Esophagus squamous epithelium (tissue), 5 donors: ENCODE measurements around the gene ZSWIM6. TPM values are rescaled to one million over a fixed set of nuclear protein-coding genes. Genes with fewer than 3 reads are reported as not detected.

ENCODE experiments used
- DNase-seq: peaks from one replicate; lab custom pipeline; 2025; lab: John Stamatoyannopoulos, UW
- H3K27ac ChIP-seq, 4 donors: fragments of 200-600 bp; sonication (generic); one replicate each; pipeline ENCODE4 v1.5.1; 2016 to 2019; ENCODE audit warnings: mild to moderate bottlenecking in 1 of 4
- H3K27me3 ChIP-seq, 4 donors: fragments of 200-600 bp; sonication (generic); 1 replicate in 3 of 4; 2 replicates in 1 of 4; pipeline versions ENCODE4 v1.5.1 to v1.6.0; 2017 to 2021; ENCODE audit warnings: antibody characterized with exemption in 1 of 4
- H3K36me3 ChIP-seq, 3 donors: fragments of 200-600 bp; sonication (generic); one replicate each; pipeline ENCODE4 v1.5.1; 2016 to 2019
- H3K4me1 ChIP-seq, 3 donors: fragments of 200-600 bp; sonication (generic); one replicate each; pipeline ENCODE4 v1.5.1; 2017 to 2019
- H3K4me3 ChIP-seq, 4 donors: fragments of 200-600 bp; sonication (generic); 1 replicate in 3 of 4; 2 replicates in 1 of 4; pipeline ENCODE4 v1.5.1; 2016 to 2019; ENCODE audit warnings: mild to moderate bottlenecking in 2 of 4, moderate library complexity in 1 of 4
- H3K9me3 ChIP-seq, 3 donors: fragments of 200-600 bp; sonication (generic); one replicate each; pipeline ENCODE4 v1.5.1; 2016 to 2019
- CTCF ChIP-seq, 6 experiments: fragments of 450-650 bp in 4 of 6; fragments of 200-600 bp in 2 of 6; sonication (generic) in 2 of 6; IDR thresholded peaks; one replicate each; pipeline ENCODE4 v1.5.1; 2016 to 2019; ENCODE audit warnings: antibody characterized with exemption in 6 of 6, mild to moderate bottlenecking in 4 of 6, moderate library complexity in 4 of 6
- POLR2A ChIP-seq, 4 donors: fragments of 450-650 bp; IDR thresholded peaks; one replicate each; pipeline ENCODE4 v1.6.1; 2017; ENCODE audit warnings: antibody characterized with exemption in 4 of 4, mild to moderate bottlenecking in 4 of 4, moderate library complexity in 3 of 4
- WGBS, 2 donors: methylation state at CpG; one replicate each; pipeline ENCODE4 v1.1.5; 2018; 5-methylcytosine and 5-hydroxymethylcytosine counted together
- intact Hi-C: fragments of 100-400 bp; cut with DNase I; formaldehyde crosslinking; loops from one replicate; pipeline ENCODE4 v1.15.0; 2022
- total RNA-seq, 4 donors: library from RNA; depleted of rRNA; stranded (reverse); fragments of >200 nt; gene quantifications; one replicate each; pipeline ENCODE4 v1.1.0, GENCODE V29; 2016
- donor health status: DM: yes; HTN: yes; CAD: no.

ZSWIM6 gene
- total RNA-seq, 4 donors from 2014 or later, result 6.4 to 12.4 (median 8.8) TPM

- TF ChIP-seq POLR2A (IDR thresholded peaks at IDR 0.05) (no peak), CTCF (IDR thresholded peaks at IDR 0.05) (no peak)
- intact Hi-C loops, result no loop called here
- 73 to 75% methylated on average over 5 of the region's 5 CpGs for WGBS, 2 donors
- no peak overlapping the region for H3K4me3 ChIP-seq
- H3K27me3 ChIP-seq, result no peaks in the 10 kb centered on the region
- no peaks in the 10 kb centered on the region for H3K4me1 ChIP-seq
- no peak overlapping the region for H3K27ac ChIP-seq
- no peak for DNase-seq
- no peaks in the 10 kb centered on the region for H3K36me3 ChIP-seq
- H3K9me3 ChIP-seq, result no peaks in the 10 kb centered on the region
These were observed 235.3 kb downstream of the ZSWIM6 start for GRCh38 chr5:61567337-61567736.

- no peak overlapping the region for H3K27ac ChIP-seq
- H3K36me3 ChIP-seq, result no peaks in the 10 kb centered on the region
- intact Hi-C loops, result no loop called here
- H3K4me3 ChIP-seq, result no peak overlapping the region
- DNase-seq, result no peak
- no peaks in the 10 kb centered on the region for H3K9me3 ChIP-seq
- TF ChIP-seq POLR2A (IDR thresholded peaks at IDR 0.05) (no peak), CTCF (IDR thresholded peaks at IDR 0.05) (no peak)
- WGBS, 2 donors, result 83 to 86% methylated on average over 6 of the region's 8 CpGs
- H3K27me3 ChIP-seq, result no peaks in the 10 kb centered on the region
- H3K4me1 ChIP-seq, result no peaks in the 10 kb centered on the region
These were observed 237.3 kb downstream of the ZSWIM6 start for GRCh38 chr5:61569353-61569752.

- no peak for TF ChIP-seq CTCF (IDR thresholded peaks at IDR 0.05)
- no peak for TF ChIP-seq POLR2A (IDR thresholded peaks at IDR 0.05)
- intact Hi-C loops, result no loop called here
- no peaks in the 10 kb centered on the region for H3K36me3 ChIP-seq
- H3K9me3 ChIP-seq, result no peaks in the 10 kb centered on the region
- H3K4me1 ChIP-seq, result no peaks in the 10 kb centered on the region
- no peak overlapping the region for H3K4me3 ChIP-seq
- H3K27me3 ChIP-seq, result no peaks in the 10 kb centered on the region
- 89 to 98% methylated on average over 5 of the region's 5 CpGs for WGBS, 2 donors
- H3K27ac ChIP-seq, result no peak overlapping the region
- no peak for DNase-seq
These were observed 238.7 kb downstream of the ZSWIM6 start for GRCh38 chr5:61570767-61571166.

- 55 to 81% methylated on average over 2 to 4 of the region's 5 CpGs for WGBS, 2 donors
- Histone ChIP-seq H3K27ac (no peak overlapping the region), H3K4me3 (no peak overlapping the region), H3K27me3 (no peaks in the 10 kb centered on the region), H3K4me1 (no peaks in the 10 kb centered on the region), H3K9me3 (no peaks in the 10 kb centered on the region), H3K36me3 (no peaks in the 10 kb centered on the region)
- TF ChIP-seq CTCF (IDR thresholded peaks at IDR 0.05) (no peak), POLR2A (IDR thresholded peaks at IDR 0.05) (no peak)
- DNase-seq, result no peak
- intact Hi-C loops, result no loop called here
These were observed 240.9 kb downstream of the ZSWIM6 start for GRCh38 chr5:61572959-61573358.

- Histone ChIP-seq H3K4me1 (no peaks in the 10 kb centered on the region), H3K27me3 (no peaks in the 10 kb centered on the region), H3K9me3 (no peaks in the 10 kb centered on the region), H3K27ac (no peak overlapping the region), H3K36me3 (no peaks in the 10 kb centered on the region), H3K4me3 (no peak overlapping the region)
- no peak for DNase-seq
- WGBS, 2 donors, result 31 to 66% methylated on average over 2 to 4 of the region's 4 CpGs
- intact Hi-C loops, result no loop called here
- TF ChIP-seq CTCF (IDR thresholded peaks at IDR 0.05) (no peak), POLR2A (IDR thresholded peaks at IDR 0.05) (no peak)
These were observed 243.0 kb downstream of the ZSWIM6 start for GRCh38 chr5:61575103-61575502.
